GM21528 (cell line): ENCODE measurements around the gene CLEC19A.
A peak's percentile ranks its signal among the peaks of the same experiment; 100 is the strongest.

Experiments
- ATAC-seq: cut with Tn5 transposase; IDR thresholded peaks from one replicate; pipeline ENCODE4 v1.9.1; 2021; ENCODE audit warnings: mild to moderate bottlenecking, moderate library complexity; ENCODE audit not compliant: unreplicated experiment, low FRiP score

CLEC19A gene

GRCh38 chr16:19284207-19284606, 1.3 kb upstream of the CLEC19A start:
- ATAC-seq, result no peak

- no peak for ATAC-seq
Measured at GRCh38 chr16:19286827-19287226, 1.3 kb downstream of the CLEC19A start.

- no peak for ATAC-seq
Measured at GRCh38 chr16:19287241-19287640, 1.7 kb downstream of the CLEC19A start.

- ATAC-seq, result no peak
Measured at GRCh38 chr16:19288872-19289799, 3.6 kb downstream of the CLEC19A start.

GRCh38 chr16:19289811-19290485, 4.4 kb downstream of the CLEC19A start:
- no peak for ATAC-seq

GRCh38 chr16:19290860-19291259, 5.3 kb downstream of the CLEC19A start:
- no peak for ATAC-seq

GRCh38 chr16:19291475-19291874, 5.9 kb downstream of the CLEC19A start:
- ATAC-seq, result no peak

- ATAC-seq, result no peak
Measured at GRCh38 chr16:19292186-19292585, 6.7 kb downstream of the CLEC19A start.

- peak; percentile 79 for ATAC-seq
Measured at GRCh38 chr16:19294156-19294649, 8.7 kb downstream of the CLEC19A start.

GRCh38 chr16:19295393-19295792, 9.9 kb downstream of the CLEC19A start:
- ATAC-seq, result no peak

GRCh38 chr16:19297454-19297853, 11.9 kb downstream of the CLEC19A start:
- no peak for ATAC-seq

GRCh38 chr16:19299565-19299964, 14.0 kb downstream of the CLEC19A start:
- no peak for ATAC-seq

- ATAC-seq, result no peak
Measured at GRCh38 chr16:19301931-19302330, 16.4 kb downstream of the CLEC19A start.

- ATAC-seq, result no peak
Measured at GRCh38 chr16:19304750-19305149, 19.2 kb downstream of the CLEC19A start.

GRCh38 chr16:19305443-19305842, 19.9 kb downstream of the CLEC19A start:
- no peak for ATAC-seq

- ATAC-seq, result no peak
Measured at GRCh38 chr16:19307587-19308241, 22.2 kb downstream of the CLEC19A start.

GRCh38 chr16:19308392-19308791, 22.9 kb downstream of the CLEC19A start:
- ATAC-seq, result no peak

GRCh38 chr16:19309178-19309577, 23.6 kb downstream of the CLEC19A start:
- no peak for ATAC-seq

- no peak for ATAC-seq
Measured at GRCh38 chr16:19314718-19315425, 29.3 kb downstream of the CLEC19A start.

- no peak for ATAC-seq
Measured at GRCh38 chr16:19315889-19316433, 30.4 kb downstream of the CLEC19A start.
